Stomach (tissue), 9 donors: ENCODE data around the gene ASCL2. TPM values are rescaled to one million over a fixed set of nuclear protein-coding genes. Genes with fewer than 3 reads are reported as not detected.
A peak's percentile ranks its signal among the peaks of the same experiment; 100 is the strongest.

ENCODE experiments used
- DNase-seq, 2 donors: peaks; one replicate each; pipeline versions ENCODE4 v3.0.0 to v3.0.0-alpha.2; 2013 to 2019
- H3K27ac ChIP-seq, 5 donors: fragments of 200-600 bp in 4 of 5; sonication (generic) in 4 of 5; one replicate each; pipeline ENCODE4 v1.5.1; 2013 to 2019; ENCODE audit warnings: mild to moderate bottlenecking in 1 of 5, moderate library complexity in 1 of 5
- H3K27me3 ChIP-seq, 3 donors: fragments of 200-600 bp; sonication (generic); one replicate each; pipeline ENCODE4 v1.5.1; 2017 to 2019; ENCODE audit warnings: mixed run types in 1 of 3
- H3K36me3 ChIP-seq, 4 donors: fragments of 200-600 bp; sonication (generic); 1 replicate in 3 of 4; 2 replicates in 1 of 4; pipeline ENCODE4 v1.5.1; 2016 to 2019
- H3K4me1 ChIP-seq, 4 donors: fragments of 200-600 bp; sonication (generic); one replicate each; pipeline ENCODE4 v1.5.1; 2016 to 2019
- H3K4me3 ChIP-seq, 4 donors: fragments of 200-600 bp; sonication (generic) in 3 of 4; one replicate each; pipeline ENCODE4 v1.5.1; 2016 to 2019; ENCODE audit warnings: mild to moderate bottlenecking in 1 of 4
- H3K9me3 ChIP-seq, 4 donors: fragments of 200-600 bp; sonication (generic); one replicate each; pipeline ENCODE4 v1.5.1; 2016 to 2019
- EP300 ChIP-seq: sonication (generic); formaldehyde crosslinking; IDR thresholded peaks from one replicate; pipeline ENCODE4 v1.6.1; 2017; ENCODE audit warnings: antibody characterized with exemption
- POLR2A ChIP-seq, 4 donors: fragments of 450-650 bp; IDR thresholded peaks; one replicate each; pipeline ENCODE4 v1.6.1; 2016; ENCODE audit warnings: antibody characterized with exemption in 4 of 4, control low read depth in 2 of 4, mild to moderate bottlenecking in 1 of 4, moderate library complexity in 1 of 4
- POLR2AphosphoS5 ChIP-seq, 3 donors: sonication (generic); formaldehyde crosslinking; IDR thresholded peaks; one replicate each; pipeline ENCODE4 v1.6.1; 2016; ENCODE audit warnings: antibody characterized with exemption in 3 of 3
- WGBS, 5 donors: extraction: QIAGEN DNeasy Blood & Tissue Kit in 3 of 5; methylation state at CpG; one replicate each; pipeline versions ENCODE4 v1.1.5 to v1.1.7; 2013 to 2018; 5-methylcytosine and 5-hydroxymethylcytosine counted together
- intact Hi-C: fragments of 100-400 bp; cut with DNase I; formaldehyde crosslinking; loops from one replicate; pipeline ENCODE4 v1.15.1; 2023; ENCODE audit warnings: low total_unique reads
- polyA plus RNA-seq, 3 donors: library from polyadenylated mRNA; stranded (reverse); fragments of 200-250 nt; gene quantifications; one replicate each; pipeline ENCODE4 v1.2.3, GENCODE V29; 2013
- total RNA-seq, 5 donors: library from RNA; depleted of rRNA; stranded (reverse); fragments of >200 nt; gene quantifications; one replicate each; pipeline versions ENCODE4 v1.1.0 to v1.2.3, GENCODE V29; 2014 to 2016
- TF ChIP-seq, protein P1 (sequence below), 7 experiments: fragments of 450-650 bp in 4 of 7; fragments of 200-600 bp in 3 of 7; sonication (generic) in 3 of 7; IDR thresholded peaks; one replicate each; pipeline ENCODE4 v1.5.1; 2016 to 2019; ENCODE audit warnings: antibody characterized with exemption in 7 of 7, control low read depth in 2 of 7, mild to moderate bottlenecking in 1 of 7
- donor health status: healthy with polysubstance abuse.
- donor health status: Bipolar disorder and iron deficiency.
- donor health status: healthy.

Gene ASCL2
- total and polyA plus RNA-seq, 8 donors, result 0.81 to 6.3 (median 2.2) TPM; not detected in 4

GRCh38 chr11:2280208-2280607 lies 9.8 kb upstream of the ASCL2 start:
- DNase-seq, result no peak
- peaks cover 0 to 5% (median 0%) of the 10 kb centered on the region in 3 donors for H3K27me3 ChIP-seq
- peaks cover 0 to 15% (median 3%) of the 10 kb centered on the region in 4 donors for H3K9me3 ChIP-seq
- intact Hi-C loops, result no loop called here
- 75 to 84% (median 81%) methylated on average over 2 of the region's 2 CpGs for WGBS, 5 donors
- TF ChIP-seq POLR2A (IDR thresholded peaks at IDR 0.05) (no peak), EP300 (no peak), POLR2AphosphoS5 (IDR thresholded peaks at IDR 0.05) (no peak)
- TF ChIP-seq, protein P1, sequence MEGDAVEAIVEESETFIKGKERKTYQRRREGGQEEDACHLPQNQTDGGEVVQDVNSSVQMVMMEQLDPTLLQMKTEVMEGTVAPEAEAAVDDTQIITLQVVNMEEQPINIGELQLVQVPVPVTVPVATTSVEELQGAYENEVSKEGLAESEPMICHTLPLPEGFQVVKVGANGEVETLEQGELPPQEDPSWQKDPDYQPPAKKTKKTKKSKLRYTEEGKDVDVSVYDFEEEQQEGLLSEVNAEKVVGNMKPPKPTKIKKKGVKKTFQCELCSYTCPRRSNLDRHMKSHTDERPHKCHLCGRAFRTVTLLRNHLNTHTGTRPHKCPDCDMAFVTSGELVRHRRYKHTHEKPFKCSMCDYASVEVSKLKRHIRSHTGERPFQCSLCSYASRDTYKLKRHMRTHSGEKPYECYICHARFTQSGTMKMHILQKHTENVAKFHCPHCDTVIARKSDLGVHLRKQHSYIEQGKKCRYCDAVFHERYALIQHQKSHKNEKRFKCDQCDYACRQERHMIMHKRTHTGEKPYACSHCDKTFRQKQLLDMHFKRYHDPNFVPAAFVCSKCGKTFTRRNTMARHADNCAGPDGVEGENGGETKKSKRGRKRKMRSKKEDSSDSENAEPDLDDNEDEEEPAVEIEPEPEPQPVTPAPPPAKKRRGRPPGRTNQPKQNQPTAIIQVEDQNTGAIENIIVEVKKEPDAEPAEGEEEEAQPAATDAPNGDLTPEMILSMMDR (IDR thresholded peaks at IDR 0.05), result no peak
- no peaks in the 10 kb centered on the region for H3K4me1 ChIP-seq
- H3K4me3 ChIP-seq, result no peak overlapping the region
- H3K27ac ChIP-seq, result no peak overlapping the region
- H3K36me3 ChIP-seq, result no peaks in the 10 kb centered on the region

- Histone ChIP-seq H3K4me3 (no peak overlapping the region), H3K27me3 (peaks cover 0 to 12% (median 0%) of the 10 kb centered on the region in 3 donors), H3K4me1 (no peaks in the 10 kb centered on the region), H3K36me3 (no peaks in the 10 kb centered on the region), H3K27ac (no peak overlapping the region), H3K9me3 (peaks cover 0 to 15% (median 3%) of the 10 kb centered on the region in 4 donors)
- intact Hi-C loops, result no loop called here
- TF ChIP-seq POLR2A (IDR thresholded peaks at IDR 0.05) (no peak), EP300 (no peak), POLR2AphosphoS5 (IDR thresholded peaks at IDR 0.05) (no peak)
- TF ChIP-seq, protein P1 (IDR thresholded peaks at IDR 0.05), result no peak
- DNase-seq, result no peak
- WGBS, 5 donors, result 83 to 93% (median 90%) methylated on average over 6 of the region's 6 CpGs
These were observed 7.6 kb upstream of the ASCL2 start for GRCh38 chr11:2277933-2278523.

DNA sequence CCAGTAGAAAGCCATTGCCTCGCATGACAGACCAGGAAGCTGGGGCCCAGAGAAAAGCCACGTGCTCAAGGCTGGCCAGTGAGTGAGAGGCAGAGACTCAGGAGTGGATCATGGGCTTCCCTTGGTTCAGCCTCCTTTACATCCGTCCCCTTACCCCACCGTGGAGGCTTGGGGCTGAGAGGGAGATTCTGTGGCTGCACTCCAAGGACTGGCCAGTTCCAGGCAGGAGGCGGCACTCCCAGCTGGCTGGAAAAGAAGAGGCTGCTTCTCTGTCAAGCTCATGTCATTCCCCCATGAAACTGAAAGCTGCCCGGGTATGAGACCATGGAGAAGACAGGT lies 6.6 kb upstream of the ASCL2 start:
- H3K4me3 ChIP-seq, result no peak overlapping the region
- DNase-seq, result peak in 1 of 2 donors; percentile 17
- intact Hi-C loops, result no loop called here
- peaks cover 0 to 15% (median 0%) of the 10 kb centered on the region in 4 donors for H3K9me3 ChIP-seq
- TF ChIP-seq EP300 (no peak), POLR2AphosphoS5 (IDR thresholded peaks at IDR 0.05) (no peak), POLR2A (IDR thresholded peaks at IDR 0.05) (no peak)
- TF ChIP-seq, protein P1 (IDR thresholded peaks at IDR 0.05), result no peak
- no peak overlapping the region for H3K27ac ChIP-seq
- 60 to 72% (median 64%) methylated on average over 5 to 6 of the region's 6 CpGs for WGBS, 5 donors
- H3K36me3 ChIP-seq, result no peaks in the 10 kb centered on the region
- H3K27me3 ChIP-seq, result peaks cover 0 to 23% (median 5%) of the 10 kb centered on the region in 3 donors
- H3K4me1 ChIP-seq, result no peaks in the 10 kb centered on the region

GRCh38 chr11:2276280-2277007 lies 6.1 kb upstream of the ASCL2 start:
- intact Hi-C loops, result no loop called here
- TF ChIP-seq POLR2AphosphoS5 (IDR thresholded peaks at IDR 0.05), result no peak
- TF ChIP-seq EP300, result no peak
- TF ChIP-seq POLR2A (IDR thresholded peaks at IDR 0.05), result no peak
- TF ChIP-seq, protein P1 (IDR thresholded peaks at IDR 0.05), result no peak
- Histone ChIP-seq H3K9me3 (peaks cover 0 to 15% (median 0%) of the 10 kb centered on the region in 4 donors), H3K27me3 (peaks cover 0 to 28% (median 10%) of the 10 kb centered on the region in 3 donors), H3K36me3 (no peaks in the 10 kb centered on the region), H3K4me3 (no peak overlapping the region), H3K27ac (no peak overlapping the region), H3K4me1 (no peaks in the 10 kb centered on the region)
- 86 to 95% (median 94%) methylated on average over 14 of the region's 14 CpGs for WGBS, 5 donors
- no peak for DNase-seq
